Neural cell (in vitro differentiated cells): ENCODE measurements around the gene TCP11L1. TPM values are rescaled to one million over a fixed set of nuclear protein-coding genes. Genes with fewer than 3 reads are reported as not detected.

Experiments used
- H2AFZ ChIP-seq: fragments of 200-600, 300-800 bp; sonication (generic), shearing (Covaris generic); 2 replicates; pipeline ENCODE4 v1.6.0; 2014; ENCODE audit warnings: low read depth, mild to moderate bottlenecking, antibody characterized with exemption, low read length, moderate library complexity
- H3F3A ChIP-seq: fragments of 200-600 bp; shearing (Covaris generic); 2 replicates; pipeline ENCODE4 v1.6.1; 2016; ENCODE audit warnings: mild to moderate bottlenecking, moderate library complexity, mixed read lengths, antibody characterized with exemption, low read length; ENCODE audit not compliant: insufficient read depth, poor library complexity, severe bottlenecking
- H3K27ac ChIP-seq: fragments of 200-600, 300-800 bp; sonication (generic), shearing (Covaris generic); 2 replicates; pipeline ENCODE4 v1.5.1; 2014; ENCODE audit warnings: mild to moderate bottlenecking, low read length, moderate library complexity
- H3K27me3 ChIP-seq: fragments of 300-800, 200-600 bp; sonication (generic), shearing (Covaris generic); 2 replicates; pipeline ENCODE4 v1.6.0; 2014; ENCODE audit warnings: mild to moderate bottlenecking, low read depth, low read length, moderate library complexity; ENCODE audit not compliant: insufficient read depth
- H3K36me3 ChIP-seq: fragments of 300-800, 200-600 bp; sonication (generic), shearing (Covaris generic); 2 replicates; pipeline ENCODE4 v1.5.1; 2014; ENCODE audit warnings: mild to moderate bottlenecking, antibody characterized with exemption, low read length, moderate library complexity; ENCODE audit not compliant: insufficient read depth
- H3K4me2 ChIP-seq: fragments of 300-800, 200-600 bp; sonication (generic), shearing (Covaris generic); 2 replicates; pipeline ENCODE4 v1.6.0; 2014; ENCODE audit warnings: mild to moderate bottlenecking, low read length
- H3K4me3 ChIP-seq: fragments of 300-800, 200-600 bp; sonication (generic), shearing (Covaris generic); 2 replicates; pipeline ENCODE4 v1.5.1; 2014; ENCODE audit warnings: mild to moderate bottlenecking, low read length, moderate library complexity
- H3K79me2 ChIP-seq: fragments of 200-600 bp; shearing (Covaris generic); replicated peaks from 2 replicates; pipeline ENCODE4 v1.6.0; 2014; ENCODE audit warnings: mild to moderate bottlenecking, low read length, moderate library complexity; ENCODE audit not compliant: insufficient read depth
- H3K9ac ChIP-seq: fragments of 300-800, 200-600 bp; sonication (generic), shearing (Covaris generic); 2 replicates; pipeline ENCODE4 v1.6.1; 2016; ENCODE audit warnings: mild to moderate bottlenecking, low read length, mixed read lengths
- H3K9me2 ChIP-seq: fragments of 200-600 bp; shearing (Covaris generic); 2 replicates; pipeline ENCODE4 v1.6.1; 2016; ENCODE audit warnings: mild to moderate bottlenecking, low read length, mixed read lengths; ENCODE audit not compliant: insufficient read depth
- H3K9me3 ChIP-seq: fragments of 200-600, 300-800 bp; sonication (generic), shearing (Covaris generic); 2 replicates; pipeline ENCODE4 v1.6.1; 2016; ENCODE audit warnings: mild to moderate bottlenecking, mixed run types, low read length, moderate library complexity, mixed read lengths
- H4K20me1 ChIP-seq: fragments of 200-600 bp; shearing (Covaris generic); 2 replicates; pipeline ENCODE4 v1.6.1; 2016; ENCODE audit warnings: mild to moderate bottlenecking, mixed run types; ENCODE audit not compliant: insufficient read depth
- EP300 ChIP-seq: fragments of 450-650 bp; conservative IDR thresholded peaks from 2 replicates; pipeline ENCODE4 v1.6.1; 2014; ENCODE audit warnings: antibody characterized with exemption, mild to moderate bottlenecking, moderate library complexity; ENCODE audit not compliant: poor library complexity, severe bottlenecking
- EZH2 ChIP-seq: fragments of 200-600, 300-800 bp; shearing (Covaris generic), sonication (generic); IDR thresholded peaks from 2 replicates; pipeline ENCODE4 v1.6.1; 2014; ENCODE audit warnings: antibody characterized with exemption, low read length, borderline replicate concordance, mild to moderate bottlenecking; ENCODE audit not compliant: insufficient read depth, poor library complexity, severe bottlenecking
- MXI1 ChIP-seq: fragments of 450-650 bp; conservative IDR thresholded peaks from 2 replicates; pipeline ENCODE4 v1.6.1; 2014; ENCODE audit warnings: antibody characterized with exemption, mild to moderate bottlenecking; ENCODE audit not compliant: poor library complexity, severe bottlenecking
- POLR2AphosphoS5 ChIP-seq: IDR thresholded peaks from 2 replicates; pipeline ENCODE4 v1.6.1; 2012
- RAD21 ChIP-seq: fragments of 450-650 bp; conservative IDR thresholded peaks from 2 replicates; pipeline ENCODE4 v1.6.1; 2014; ENCODE audit warnings: antibody characterized with exemption, mild to moderate bottlenecking, moderate library complexity
- SMC3 ChIP-seq: fragments of 450-650 bp; conservative IDR thresholded peaks from 2 replicates; pipeline ENCODE4 v1.6.1; 2014; ENCODE audit warnings: antibody characterized with exemption, mild to moderate bottlenecking, moderate library complexity; ENCODE audit not compliant: poor library complexity
- TAF1 ChIP-seq: IDR thresholded peaks from 2 replicates; pipeline ENCODE4 v1.6.1; 2012; ENCODE audit warnings: low read depth
- polyA plus RNA-seq: library from polyadenylated mRNA; depleted of rRNA; stranded (reverse); fragments of >200 nt; gene quantifications from 2 replicates; pipeline ENCODE4 v1.2.3, GENCODE V29; 2014
- TF ChIP-seq, protein P1 (sequence below): IDR thresholded peaks from 2 replicates; pipeline ENCODE4 v1.6.1; 2012; ENCODE audit warnings: borderline replicate concordance
- TF ChIP-seq, protein P2 (sequence below): fragments of 450-650 bp; IDR thresholded peaks from 2 replicates; pipeline ENCODE4 v1.5.1; 2014; ENCODE audit warnings: antibody characterized with exemption, mild to moderate bottlenecking, moderate library complexity; ENCODE audit not compliant: poor library complexity, severe bottlenecking

The TCP11L1 gene
- polyA plus RNA-seq, 1 donor from 2014 or later = 12.5 TPM

GRCh38 chr11:33052231-33052630 is 12.9 kb downstream of the TCP11L1 start:
- H3K27ac ChIP-seq = no peak overlapping the region
- no peak overlapping the region for H3K9ac ChIP-seq
- H3K27me3 ChIP-seq = no peaks in the 10 kb centered on the region

GRCh38 chr11:33055375-33055774 is 16.0 kb downstream of the TCP11L1 start:
- Histone ChIP-seq H3K27me3 (no peaks in the 10 kb centered on the region), H3K9ac (no peak overlapping the region), H3K4me3 (no peak overlapping the region), H3K9me3 (no peaks in the 10 kb centered on the region), H4K20me1 (no peaks in the 10 kb centered on the region), H3K36me3 (peaks cover 3% of the 10 kb centered on the region), H3K4me2 (no peak overlapping the region), H3K9me2 (no peaks in the 10 kb centered on the region), H3K79me2 (no peaks in the 10 kb centered on the region), H3F3A (no peaks in the 10 kb centered on the region), H3K27ac (no peak overlapping the region), H2AFZ (no peak overlapping the region)
- TF ChIP-seq, protein P1, sequence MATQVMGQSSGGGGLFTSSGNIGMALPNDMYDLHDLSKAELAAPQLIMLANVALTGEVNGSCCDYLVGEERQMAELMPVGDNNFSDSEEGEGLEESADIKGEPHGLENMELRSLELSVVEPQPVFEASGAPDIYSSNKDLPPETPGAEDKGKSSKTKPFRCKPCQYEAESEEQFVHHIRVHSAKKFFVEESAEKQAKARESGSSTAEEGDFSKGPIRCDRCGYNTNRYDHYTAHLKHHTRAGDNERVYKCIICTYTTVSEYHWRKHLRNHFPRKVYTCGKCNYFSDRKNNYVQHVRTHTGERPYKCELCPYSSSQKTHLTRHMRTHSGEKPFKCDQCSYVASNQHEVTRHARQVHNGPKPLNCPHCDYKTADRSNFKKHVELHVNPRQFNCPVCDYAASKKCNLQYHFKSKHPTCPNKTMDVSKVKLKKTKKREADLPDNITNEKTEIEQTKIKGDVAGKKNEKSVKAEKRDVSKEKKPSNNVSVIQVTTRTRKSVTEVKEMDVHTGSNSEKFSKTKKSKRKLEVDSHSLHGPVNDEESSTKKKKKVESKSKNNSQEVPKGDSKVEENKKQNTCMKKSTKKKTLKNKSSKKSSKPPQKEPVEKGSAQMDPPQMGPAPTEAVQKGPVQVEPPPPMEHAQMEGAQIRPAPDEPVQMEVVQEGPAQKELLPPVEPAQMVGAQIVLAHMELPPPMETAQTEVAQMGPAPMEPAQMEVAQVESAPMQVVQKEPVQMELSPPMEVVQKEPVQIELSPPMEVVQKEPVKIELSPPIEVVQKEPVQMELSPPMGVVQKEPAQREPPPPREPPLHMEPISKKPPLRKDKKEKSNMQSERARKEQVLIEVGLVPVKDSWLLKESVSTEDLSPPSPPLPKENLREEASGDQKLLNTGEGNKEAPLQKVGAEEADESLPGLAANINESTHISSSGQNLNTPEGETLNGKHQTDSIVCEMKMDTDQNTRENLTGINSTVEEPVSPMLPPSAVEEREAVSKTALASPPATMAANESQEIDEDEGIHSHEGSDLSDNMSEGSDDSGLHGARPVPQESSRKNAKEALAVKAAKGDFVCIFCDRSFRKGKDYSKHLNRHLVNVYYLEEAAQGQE = no peak
- TF ChIP-seq EP300 (no peak), POLR2AphosphoS5 (no peak), EZH2 (no peak), SMC3 (no peak), RAD21 (no peak), MXI1 (no peak), TAF1 (no peak)
- TF ChIP-seq, protein P2, sequence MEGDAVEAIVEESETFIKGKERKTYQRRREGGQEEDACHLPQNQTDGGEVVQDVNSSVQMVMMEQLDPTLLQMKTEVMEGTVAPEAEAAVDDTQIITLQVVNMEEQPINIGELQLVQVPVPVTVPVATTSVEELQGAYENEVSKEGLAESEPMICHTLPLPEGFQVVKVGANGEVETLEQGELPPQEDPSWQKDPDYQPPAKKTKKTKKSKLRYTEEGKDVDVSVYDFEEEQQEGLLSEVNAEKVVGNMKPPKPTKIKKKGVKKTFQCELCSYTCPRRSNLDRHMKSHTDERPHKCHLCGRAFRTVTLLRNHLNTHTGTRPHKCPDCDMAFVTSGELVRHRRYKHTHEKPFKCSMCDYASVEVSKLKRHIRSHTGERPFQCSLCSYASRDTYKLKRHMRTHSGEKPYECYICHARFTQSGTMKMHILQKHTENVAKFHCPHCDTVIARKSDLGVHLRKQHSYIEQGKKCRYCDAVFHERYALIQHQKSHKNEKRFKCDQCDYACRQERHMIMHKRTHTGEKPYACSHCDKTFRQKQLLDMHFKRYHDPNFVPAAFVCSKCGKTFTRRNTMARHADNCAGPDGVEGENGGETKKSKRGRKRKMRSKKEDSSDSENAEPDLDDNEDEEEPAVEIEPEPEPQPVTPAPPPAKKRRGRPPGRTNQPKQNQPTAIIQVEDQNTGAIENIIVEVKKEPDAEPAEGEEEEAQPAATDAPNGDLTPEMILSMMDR = no peak

More at GRCh38 chr11:33052231-33052630, 12.9 kb downstream of the TCP11L1 start:
- Histone ChIP-seq H3K36me3 (no peaks in the 10 kb centered on the region), H2AFZ (no peak overlapping the region), H3K4me3 (no peak overlapping the region), H3K79me2 (no peaks in the 10 kb centered on the region), H3K4me2 (no peak overlapping the region), H4K20me1 (no peaks in the 10 kb centered on the region), H3K9me3 (no peaks in the 10 kb centered on the region), H3F3A (no peaks in the 10 kb centered on the region), H3K9me2 (no peaks in the 10 kb centered on the region)
- TF ChIP-seq, protein P1 = no peak
- no peak for TF ChIP-seq RAD21
- TF ChIP-seq TAF1 = no peak
- no peak for TF ChIP-seq MXI1
- no peak for TF ChIP-seq EP300
- TF ChIP-seq EZH2 = no peak
- TF ChIP-seq SMC3 = no peak
- no peak for TF ChIP-seq POLR2AphosphoS5
- TF ChIP-seq, protein P2 = no peak
